Measurements from ENCODE around the gene MAPK6.
"Not testable (repeated sequence)": the region's sequence is repeated elsewhere in the genome, so short reads cannot be mapped to it uniquely, and the experiment has no call there.

The MAPK6 gene

DNA sequence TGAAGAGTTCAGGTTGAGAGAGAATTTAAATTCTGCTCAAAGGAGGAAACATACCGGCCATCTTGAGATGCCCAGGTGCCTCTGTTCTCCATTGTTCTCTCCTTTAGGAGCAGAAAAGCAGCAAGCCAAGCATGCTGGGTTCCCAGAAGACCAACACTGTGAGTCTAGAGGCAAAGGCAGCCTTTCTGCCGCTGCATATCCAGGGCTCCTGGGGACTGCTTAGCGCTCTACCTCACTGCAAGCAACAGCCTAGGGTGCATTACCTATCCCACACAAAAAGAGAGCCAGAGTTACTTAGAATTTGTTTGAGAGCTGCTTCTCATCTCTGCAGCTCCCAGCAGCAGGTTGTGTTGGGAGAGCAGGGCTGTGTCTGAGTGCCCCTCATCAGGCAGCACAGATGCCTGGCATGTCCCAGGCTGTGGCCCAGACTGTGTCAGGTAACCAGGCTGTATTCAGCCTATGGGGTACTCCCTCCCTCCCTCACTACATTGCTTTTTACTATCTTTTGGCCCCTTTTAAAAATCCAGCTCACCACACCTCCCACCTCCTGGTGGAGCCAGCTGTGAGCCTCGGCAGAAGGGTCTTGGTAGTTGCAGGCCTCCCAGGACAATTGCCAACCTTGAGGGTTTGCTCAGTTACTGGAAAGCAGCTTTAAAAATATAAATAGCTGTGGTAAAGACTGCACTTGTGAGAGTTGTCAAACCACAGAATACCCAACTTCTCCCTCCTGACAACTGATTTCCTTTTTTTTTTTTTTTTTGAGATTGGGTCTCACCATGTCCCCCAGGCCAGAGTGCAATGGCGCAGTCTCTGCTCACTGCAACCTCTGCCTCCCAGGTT lies 63.4 kb downstream of the MAPK6 start:
- H4K12ac ChIP-seq (ENCODE audit: low read depth, low read length) = no peak overlapping the region
- no peak overlapping the region for H4K91ac ChIP-seq (ENCODE audit: low read depth, low read length)
- H3K9me3 ChIP-seq (ENCODE audit: insufficient read depth, low read depth, low read length) = peaks cover 1% of the 10 kb centered on the region
- no peaks in the 10 kb centered on the region for H3K4me1 ChIP-seq (ENCODE audit: control insufficient read depth in 1 of 2, insufficient read depth in 2 of 2, low read length in 2 of 2)
- H3K27me3 ChIP-seq (ENCODE audit: insufficient read depth, low read length) = no peaks in the 10 kb centered on the region
- no peak overlapping the region for H3K23ac ChIP-seq (ENCODE audit: low read length)
- no peak overlapping the region for H3K4me2 ChIP-seq (ENCODE audit: low read length)
- H3K18ac ChIP-seq (ENCODE audit: low read length) = no peak overlapping the region
- no peaks in the 10 kb centered on the region for H3K79me2 ChIP-seq (ENCODE audit: control insufficient read depth, insufficient read depth, low read length, poor library complexity)
- no peak overlapping the region for H2BK120ac ChIP-seq (ENCODE audit: insufficient read depth, low read length, poor library complexity)
- H3K9ac ChIP-seq (ENCODE audit: low read length) = no peak overlapping the region
- H3K4me3 ChIP-seq (ENCODE audit: low read depth, low read length) = no peak overlapping the region
- no peaks in the 10 kb centered on the region for H3K79me1 ChIP-seq (ENCODE audit: low read length)
- H2AK5ac ChIP-seq (ENCODE audit: low read length) = no peak overlapping the region
- H2BK12ac ChIP-seq (ENCODE audit: low read length) = no peak overlapping the region
- H3K14ac ChIP-seq (ENCODE audit: low read length) = no peak overlapping the region
- no peak overlapping the region for H3K4ac ChIP-seq (ENCODE audit: low read depth, low read length)
- WGBS (ENCODE audit: extremely low coverage, insufficient coverage, insufficient read length) = no CpG with 5 or more reads among the region's 5 CpGs
- H2BK5ac ChIP-seq (ENCODE audit: low read depth, low read length, poor library complexity) = no peak overlapping the region
- DNase-seq = no peak
- no peaks in the 10 kb centered on the region for H3K36me3 ChIP-seq (ENCODE audit: control insufficient read depth in 1 of 2, insufficient read depth in 2 of 2, low read length in 2 of 2)
- H2AFZ ChIP-seq (ENCODE audit: insufficient read depth, low read length, poor library complexity) = no peak overlapping the region
- no peak overlapping the region for H4K8ac ChIP-seq (ENCODE audit: low read depth, low read length)
- no peak overlapping the region for H3K27ac ChIP-seq (ENCODE audit: low read depth, low read length)

DNA sequence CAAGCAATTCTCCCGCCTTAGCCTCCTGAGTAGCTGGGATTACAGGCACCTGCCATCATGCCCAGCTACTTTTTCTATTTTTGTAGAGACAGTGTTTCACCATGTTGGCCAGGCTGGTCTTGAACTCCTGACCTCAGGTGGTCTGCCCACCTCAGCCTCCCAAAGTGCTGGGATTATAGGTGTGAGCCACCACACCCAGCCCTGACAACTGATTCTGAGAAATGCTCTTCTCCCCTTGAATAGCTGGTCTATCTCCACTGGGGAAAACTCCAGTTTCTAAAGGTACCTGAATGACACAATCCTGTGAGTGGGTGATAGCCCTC lies 64.0 kb downstream of the MAPK6 start:
- H2BK5ac ChIP-seq (ENCODE audit: low read depth, low read length, poor library complexity); H3K14ac ChIP-seq (ENCODE audit: low read length); H3K79me1 ChIP-seq (ENCODE audit: low read length); DNase-seq; H4K12ac ChIP-seq (ENCODE audit: low read depth, low read length); H2AFZ ChIP-seq (ENCODE audit: insufficient read depth, low read length, poor library complexity); H4K91ac ChIP-seq (ENCODE audit: low read depth, low read length); H3K18ac ChIP-seq (ENCODE audit: low read length); H3K27me3 ChIP-seq (ENCODE audit: insufficient read depth, low read length); H2BK12ac ChIP-seq (ENCODE audit: low read length); H2BK120ac ChIP-seq (ENCODE audit: insufficient read depth, low read length, poor library complexity); H3K27ac ChIP-seq (ENCODE audit: low read depth, low read length); H3K4me3 ChIP-seq (ENCODE audit: low read depth, low read length); H3K9me3 ChIP-seq (ENCODE audit: insufficient read depth, low read depth, low read length); H4K8ac ChIP-seq (ENCODE audit: low read depth, low read length); H2AK5ac ChIP-seq (ENCODE audit: low read length); H3K4me2 ChIP-seq (ENCODE audit: low read length); H3K4ac ChIP-seq (ENCODE audit: low read depth, low read length); H3K23ac ChIP-seq (ENCODE audit: low read length); H3K4me1 ChIP-seq (ENCODE audit: control insufficient read depth in 1 of 2, insufficient read depth in 2 of 2, low read length in 2 of 2); H3K36me3 ChIP-seq (ENCODE audit: control insufficient read depth in 1 of 2, insufficient read depth in 2 of 2, low read length in 2 of 2); H3K9ac ChIP-seq (ENCODE audit: low read length); H3K79me2 ChIP-seq (ENCODE audit: control insufficient read depth, insufficient read depth, low read length, poor library complexity): not testable (repeated sequence)
- no CpG with 5 or more reads among the region's 1 CpG for WGBS (ENCODE audit: extremely low coverage, insufficient coverage, insufficient read length)

DNA sequence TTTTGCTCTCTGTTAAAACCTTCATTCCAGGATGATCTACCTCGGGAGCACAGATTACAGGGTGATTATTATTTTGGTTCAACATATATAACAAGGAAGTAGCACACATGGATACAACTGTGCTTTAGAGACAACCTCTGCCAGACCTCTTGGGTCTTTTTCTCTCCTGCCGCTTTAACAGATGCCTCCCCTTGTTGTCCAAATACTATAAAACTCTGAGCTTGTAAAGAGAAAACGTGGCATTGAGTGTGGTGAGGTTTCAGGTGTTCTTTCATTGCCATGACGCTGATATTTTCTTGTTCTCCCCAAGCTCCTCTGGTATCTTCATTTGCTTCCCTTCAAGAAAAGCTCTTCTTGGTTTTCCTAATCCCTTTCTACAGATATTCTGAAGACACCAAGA lies 64.6 kb downstream of the MAPK6 start:
- Histone ChIP-seq H2BK12ac (ENCODE audit: low read length) (no peak overlapping the region), H3K14ac (ENCODE audit: low read length) (no peak overlapping the region), H3K4me3 (ENCODE audit: low read depth, low read length) (no peak overlapping the region), H4K12ac (ENCODE audit: low read depth, low read length) (no peak overlapping the region), H4K91ac (ENCODE audit: low read depth, low read length) (no peak overlapping the region), H3K79me2 (ENCODE audit: control insufficient read depth, insufficient read depth, low read length, poor library complexity) (no peaks in the 10 kb centered on the region), H2AK5ac (ENCODE audit: low read length) (no peak overlapping the region), H3K9ac (ENCODE audit: low read length) (no peak overlapping the region), H3K9me3 (ENCODE audit: insufficient read depth, low read depth, low read length) (peaks cover 1% of the 10 kb centered on the region), H3K27ac (ENCODE audit: low read depth, low read length) (no peak overlapping the region), H3K79me1 (ENCODE audit: low read length) (no peaks in the 10 kb centered on the region), H3K4ac (ENCODE audit: low read depth, low read length) (no peak overlapping the region), H2AFZ (ENCODE audit: insufficient read depth, low read length, poor library complexity) (no peak overlapping the region), H4K8ac (ENCODE audit: low read depth, low read length) (no peak overlapping the region), H3K4me1 (ENCODE audit: control insufficient read depth in 1 of 2, insufficient read depth in 2 of 2, low read length in 2 of 2) (no peaks in the 10 kb centered on the region), H3K18ac (ENCODE audit: low read length) (no peak overlapping the region), H3K23ac (ENCODE audit: low read length) (no peak overlapping the region), H2BK120ac (ENCODE audit: insufficient read depth, low read length, poor library complexity) (no peak overlapping the region), H2BK5ac (ENCODE audit: low read depth, low read length, poor library complexity) (no peak overlapping the region), H3K4me2 (ENCODE audit: low read length) (no peak overlapping the region), H3K36me3 (ENCODE audit: control insufficient read depth in 1 of 2, insufficient read depth in 2 of 2, low read length in 2 of 2) (no peaks in the 10 kb centered on the region), H3K27me3 (ENCODE audit: insufficient read depth, low read length) (no peaks in the 10 kb centered on the region)
- DNase-seq = no peak
- WGBS (ENCODE audit: extremely low coverage, insufficient coverage, insufficient read length) = no CpG with 5 or more reads among the region's 4 CpGs

DNA sequence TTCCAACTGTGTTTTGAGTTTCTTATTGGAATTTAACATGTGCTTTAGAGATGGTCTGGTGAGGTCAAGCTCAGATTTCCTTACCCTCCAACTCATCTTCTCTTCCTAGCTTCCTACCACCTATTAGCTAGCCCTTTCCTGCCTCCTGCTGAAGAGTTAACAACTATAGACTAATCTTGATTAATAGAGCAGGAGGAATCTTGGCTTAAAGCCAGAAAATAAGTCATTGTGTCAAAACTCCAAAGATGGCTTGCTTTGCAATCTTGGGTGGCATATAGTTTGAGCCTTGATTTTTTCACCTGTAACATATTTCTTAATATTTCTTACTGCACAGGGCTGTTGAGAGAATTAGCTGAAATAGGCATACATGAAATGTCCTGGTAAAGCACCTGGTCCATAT lies 66.3 kb downstream of the MAPK6 start:
- no peak for DNase-seq
- H3K79me1 ChIP-seq (ENCODE audit: low read length) = no peaks in the 10 kb centered on the region
- H3K18ac ChIP-seq (ENCODE audit: low read length) = no peak overlapping the region
- no peak overlapping the region for H3K23ac ChIP-seq (ENCODE audit: low read length)
- H3K9me3 ChIP-seq (ENCODE audit: insufficient read depth, low read depth, low read length) = peaks cover 1% of the 10 kb centered on the region
- H2AK5ac ChIP-seq (ENCODE audit: low read length) = no peak overlapping the region
- no peak overlapping the region for H2AFZ ChIP-seq (ENCODE audit: insufficient read depth, low read length, poor library complexity)
- H3K9ac ChIP-seq (ENCODE audit: low read length) = no peak overlapping the region
- H3K4me1 ChIP-seq (ENCODE audit: control insufficient read depth in 1 of 2, insufficient read depth in 2 of 2, low read length in 2 of 2) = no peaks in the 10 kb centered on the region
- H3K27ac ChIP-seq (ENCODE audit: low read depth, low read length) = no peak overlapping the region
- H3K27me3 ChIP-seq (ENCODE audit: insufficient read depth, low read length) = no peaks in the 10 kb centered on the region
- no peak overlapping the region for H4K8ac ChIP-seq (ENCODE audit: low read depth, low read length)
- H3K4ac ChIP-seq (ENCODE audit: low read depth, low read length) = no peak overlapping the region
- H2BK120ac ChIP-seq (ENCODE audit: insufficient read depth, low read length, poor library complexity) = no peak overlapping the region
- H3K4me3 ChIP-seq (ENCODE audit: low read depth, low read length) = no peak overlapping the region
- no peak overlapping the region for H2BK12ac ChIP-seq (ENCODE audit: low read length)
- no peak overlapping the region for H4K91ac ChIP-seq (ENCODE audit: low read depth, low read length)
- H3K36me3 ChIP-seq (ENCODE audit: control insufficient read depth in 1 of 2, insufficient read depth in 2 of 2, low read length in 2 of 2) = no peaks in the 10 kb centered on the region
- no peak overlapping the region for H2BK5ac ChIP-seq (ENCODE audit: low read depth, low read length, poor library complexity)
- no peak overlapping the region for H3K4me2 ChIP-seq (ENCODE audit: low read length)
- no peak overlapping the region for H4K12ac ChIP-seq (ENCODE audit: low read depth, low read length)
- no peaks in the 10 kb centered on the region for H3K79me2 ChIP-seq (ENCODE audit: control insufficient read depth, insufficient read depth, low read length, poor library complexity)
- no peak overlapping the region for H3K14ac ChIP-seq (ENCODE audit: low read length)

Data from trophoblast cell (in vitro differentiated cells and primary cell).